ENCODE results near the gene TRIP11. TPM values are rescaled to one million over a fixed set of nuclear protein-coding genes. Genes with fewer than 3 reads are reported as not detected.

TRIP11 gene
- total RNA-seq, 1 donor from 2014 or later, result 50.5 TPM

GRCh38 chr14:91935586-91935985 is 104.3 kb downstream of the TRIP11 start:
- no peak overlapping the region for H3K27ac ChIP-seq (ENCODE audit: low read depth, low read length)
- no peaks in the 10 kb centered on the region for H3K36me3 ChIP-seq (ENCODE audit: insufficient read depth, low read length)
- peaks cover 13% of the 10 kb centered on the region for H3K36me3 Mint-ChIP-seq (ENCODE audit: low read depth, unreplicated experiment)
- H3K4me3 Mint-ChIP-seq (ENCODE audit: unreplicated experiment), result no peak overlapping the region
- H3K9me3 Mint-ChIP-seq (ENCODE audit: unreplicated experiment), result peaks cover 8% of the 10 kb centered on the region
- FAIRE-seq (no peak), DNase-seq (ENCODE audit: low read depth) (no peak)
- no peak for TF ChIP-seq EZH2 (IDR thresholded peaks at IDR 0.05; ENCODE audit: insufficient read depth, low read length)
- TF ChIP-seq CTCF (IDR thresholded peaks at IDR 0.05; ENCODE audit: insufficient read depth, low read depth, low read length), result no peak
- H3K4me3 ChIP-seq (ENCODE audit: insufficient read depth, low read depth, low read length), result no peak overlapping the region
- no peaks in the 10 kb centered on the region for H3K9me3 ChIP-seq (ENCODE audit: insufficient read depth, low read depth, low read length)
- H3K9ac ChIP-seq (ENCODE audit: low read length), result no peak overlapping the region
- no peaks in the 10 kb centered on the region for H4K20me1 ChIP-seq (ENCODE audit: insufficient read depth, low read length)
- H3K4me2 ChIP-seq (ENCODE audit: low read length), result no peak overlapping the region
- H3K4me1 ChIP-seq (ENCODE audit: insufficient read depth, low read length), result no peaks in the 10 kb centered on the region
- H3K27me3 Mint-ChIP-seq (ENCODE audit: low read depth, unreplicated experiment), result peaks cover 10% of the 10 kb centered on the region
- no peak overlapping the region for H2AFZ ChIP-seq (ENCODE audit: low read depth, low read length)
- no peaks in the 10 kb centered on the region for H3K27me3 ChIP-seq (ENCODE audit: insufficient read depth, low read length)
- peaks cover 2% of the 10 kb centered on the region for H3K4me1 Mint-ChIP-seq (ENCODE audit: low read depth, unreplicated experiment)
- no peak overlapping the region for H3K27ac Mint-ChIP-seq (ENCODE audit: unreplicated experiment)
- no peaks in the 10 kb centered on the region for H3K79me2 ChIP-seq (ENCODE audit: insufficient read depth, low read length)

GRCh38 chr14:91934554-91935285 is 105.1 kb downstream of the TRIP11 start:
- Mint-ChIP-seq H3K27me3 (ENCODE audit: low read depth, unreplicated experiment) (peaks cover 10% of the 10 kb centered on the region), H3K4me1 (ENCODE audit: low read depth, unreplicated experiment) (peaks cover 10% of the 10 kb centered on the region), H3K9me3 (ENCODE audit: unreplicated experiment) (peaks cover 1% of the 10 kb centered on the region), H3K36me3 (ENCODE audit: low read depth, unreplicated experiment) (peaks cover 12% of the 10 kb centered on the region), H3K4me3 (ENCODE audit: unreplicated experiment) (no peak overlapping the region), H3K27ac (ENCODE audit: unreplicated experiment) (no peak overlapping the region)
- FAIRE-seq (no peak), DNase-seq (ENCODE audit: low read depth) (no peak)
- Histone ChIP-seq H3K4me2 (ENCODE audit: low read length) (no peak overlapping the region), H3K4me3 (ENCODE audit: insufficient read depth, low read depth, low read length) (no peak overlapping the region), H3K9ac (ENCODE audit: low read length) (no peak overlapping the region), H3K9me3 (ENCODE audit: insufficient read depth, low read depth, low read length) (no peaks in the 10 kb centered on the region), H3K27me3 (ENCODE audit: insufficient read depth, low read length) (no peaks in the 10 kb centered on the region), H3K4me1 (ENCODE audit: insufficient read depth, low read length) (peaks cover 3% of the 10 kb centered on the region), H4K20me1 (ENCODE audit: insufficient read depth, low read length) (no peaks in the 10 kb centered on the region), H3K36me3 (ENCODE audit: insufficient read depth, low read length) (no peaks in the 10 kb centered on the region), H3K27ac (ENCODE audit: low read depth, low read length) (no peak overlapping the region), H3K79me2 (ENCODE audit: insufficient read depth, low read length) (no peaks in the 10 kb centered on the region), H2AFZ (ENCODE audit: low read depth, low read length) (no peak overlapping the region)
- TF ChIP-seq CTCF (IDR thresholded peaks at IDR 0.05; ENCODE audit: insufficient read depth, low read depth, low read length), result no peak
- no peak for TF ChIP-seq EZH2 (IDR thresholded peaks at IDR 0.05; ENCODE audit: insufficient read depth, low read length)

GRCh38 chr14:91931478-91932088 is 108.3 kb downstream of the TRIP11 start:
- peaks cover 5% of the 10 kb centered on the region for H3K4me1 ChIP-seq (ENCODE audit: insufficient read depth, low read length)
- no peak for FAIRE-seq
- Mint-ChIP-seq H3K4me1 (ENCODE audit: low read depth, unreplicated experiment) (peaks cover 10% of the 10 kb centered on the region), H3K4me3 (ENCODE audit: unreplicated experiment) (no peak overlapping the region), H3K27me3 (ENCODE audit: low read depth, unreplicated experiment) (peaks cover 21% of the 10 kb centered on the region), H3K27ac (ENCODE audit: unreplicated experiment) (no peak overlapping the region), H3K9me3 (ENCODE audit: unreplicated experiment) (no peaks in the 10 kb centered on the region), H3K36me3 (ENCODE audit: low read depth, unreplicated experiment) (peaks cover 6% of the 10 kb centered on the region)
- no peaks in the 10 kb centered on the region for H3K9me3 ChIP-seq (ENCODE audit: insufficient read depth, low read depth, low read length)
- DNase-seq (ENCODE audit: low read depth), result no peak
- H4K20me1 ChIP-seq (ENCODE audit: insufficient read depth, low read length), result no peaks in the 10 kb centered on the region
- no peak for TF ChIP-seq CTCF (IDR thresholded peaks at IDR 0.05; ENCODE audit: insufficient read depth, low read depth, low read length)
- TF ChIP-seq EZH2 (IDR thresholded peaks at IDR 0.05; ENCODE audit: insufficient read depth, low read length), result no peak
- no peak overlapping the region for H3K9ac ChIP-seq (ENCODE audit: low read length)
- no peaks in the 10 kb centered on the region for H3K79me2 ChIP-seq (ENCODE audit: insufficient read depth, low read length)
- no peaks in the 10 kb centered on the region for H3K36me3 ChIP-seq (ENCODE audit: insufficient read depth, low read length)
- H3K27me3 ChIP-seq (ENCODE audit: insufficient read depth, low read length), result no peaks in the 10 kb centered on the region
- H3K4me2 ChIP-seq (ENCODE audit: low read length), result no peak overlapping the region
- H2AFZ ChIP-seq (ENCODE audit: low read depth, low read length), result no peak overlapping the region
- H3K27ac ChIP-seq (ENCODE audit: low read depth, low read length), result no peak overlapping the region
- H3K4me3 ChIP-seq (ENCODE audit: insufficient read depth, low read depth, low read length), result no peak overlapping the region

Measured in astrocyte (in vitro differentiated cells and primary cell).